HG03520 (cell line): ENCODE data around the gene ZPBP2.
"Not testable (repeated sequence)": the region's sequence is repeated elsewhere in the genome, so short reads cannot be mapped to it uniquely, and the experiment has no call there.

Experiments used
- ATAC-seq: cut with Tn5 transposase; IDR thresholded peaks from one replicate; pipeline ENCODE4 v1.9.1; 2021; ENCODE audit warnings: mild to moderate bottlenecking, moderate library complexity; ENCODE audit not compliant: unreplicated experiment

The ZPBP2 gene

GRCh38 chr17:39867880-39868553 lies at the start of gene ZPBP2:
Gene ZPBP2, plus strand, starts transcription at chr17:39868202. Its CDS starts 153 bp downstream, at chr17:39868355.
- ATAC-seq = no peak

- ATAC-seq = no peak
Measured at GRCh38 chr17:39818358-39819000, 49.5 kb upstream of the ZPBP2 start.

GRCh38 chr17:39820541-39820940 lies 47.5 kb upstream of the ZPBP2 start:
- ATAC-seq = no peak

GRCh38 chr17:39820987-39821386 lies 47.0 kb upstream of the ZPBP2 start:
- ATAC-seq = no peak

- no peak for ATAC-seq
Measured at GRCh38 chr17:39822051-39822451, 46.0 kb upstream of the ZPBP2 start.

GRCh38 chr17:39823407-39824054 lies 44.5 kb upstream of the ZPBP2 start:
- no peak for ATAC-seq

- no peak for ATAC-seq
Measured at GRCh38 chr17:39826334-39826733, 41.7 kb upstream of the ZPBP2 start.

GRCh38 chr17:39828443-39828842 lies 39.6 kb upstream of the ZPBP2 start:
- ATAC-seq = no peak

GRCh38 chr17:39831588-39831987 lies 36.4 kb upstream of the ZPBP2 start:
- ATAC-seq = no peak

- no peak for ATAC-seq
Measured at GRCh38 chr17:39834017-39834416, 34.0 kb upstream of the ZPBP2 start.

- ATAC-seq = no peak
Measured at GRCh38 chr17:39835038-39835786, 32.8 kb upstream of the ZPBP2 start.

GRCh38 chr17:39836117-39836516 lies 31.9 kb upstream of the ZPBP2 start:
- ATAC-seq = no peak

- no peak for ATAC-seq
Measured at GRCh38 chr17:39838057-39838456, 29.9 kb upstream of the ZPBP2 start.

GRCh38 chr17:39838784-39839183 lies 29.2 kb upstream of the ZPBP2 start:
- no peak for ATAC-seq

GRCh38 chr17:39841134-39841683 lies 26.8 kb upstream of the ZPBP2 start:
- no peak for ATAC-seq

GRCh38 chr17:39845052-39845846 lies 22.8 kb upstream of the ZPBP2 start:
- no peak for ATAC-seq

- no peak for ATAC-seq
Measured at GRCh38 chr17:39846205-39846604, 21.8 kb upstream of the ZPBP2 start.

GRCh38 chr17:39848600-39848999 lies 19.4 kb upstream of the ZPBP2 start:
- no peak for ATAC-seq

- not testable (repeated sequence) for ATAC-seq
Measured at GRCh38 chr17:39850186-39850585, 17.8 kb upstream of the ZPBP2 start.

GRCh38 chr17:39852239-39852638 lies 15.8 kb upstream of the ZPBP2 start:
- ATAC-seq = no peak
